Uterus (tissue), 2 donors: ENCODE results near the gene WDR12.

Source experiments
- POLR2A ChIP-seq, 2 donors: fragments of 450-650 bp; IDR thresholded peaks; one replicate each; pipeline ENCODE4 v1.6.1; 2016; ENCODE audit warnings: antibody characterized with exemption in 2 of 2, mild to moderate bottlenecking in 1 of 2, moderate library complexity in 1 of 2
- TF ChIP-seq, protein P1 (sequence below), 4 experiments: fragments of 200-600 bp in 2 of 4; fragments of 450-650 bp in 2 of 4; sonication (generic) in 2 of 4; IDR thresholded peaks; one replicate each; pipeline ENCODE4 v1.5.1; 2016 to 2019; ENCODE audit warnings: antibody characterized with exemption in 4 of 4, mild to moderate bottlenecking in 2 of 4, moderate library complexity in 1 of 4

DNA sequence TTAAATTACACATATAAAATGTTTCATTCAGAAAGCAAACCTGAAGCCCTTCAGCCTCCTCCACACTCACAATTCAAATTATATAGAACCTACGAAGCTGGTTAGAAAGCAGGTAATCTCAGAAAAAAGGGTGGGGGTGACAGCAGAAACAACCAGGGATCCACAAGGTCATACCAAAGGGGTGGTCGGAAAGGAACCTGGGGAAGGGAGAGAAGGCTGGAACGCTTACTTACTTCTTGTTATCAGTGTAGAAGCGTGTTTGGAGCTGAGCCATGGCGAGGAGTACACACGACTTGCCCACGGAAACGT, 316 bp downstream of the WDR12 start:
- no peak for TF ChIP-seq POLR2A (IDR thresholded peaks at IDR 0.05)
- TF ChIP-seq, protein P1, sequence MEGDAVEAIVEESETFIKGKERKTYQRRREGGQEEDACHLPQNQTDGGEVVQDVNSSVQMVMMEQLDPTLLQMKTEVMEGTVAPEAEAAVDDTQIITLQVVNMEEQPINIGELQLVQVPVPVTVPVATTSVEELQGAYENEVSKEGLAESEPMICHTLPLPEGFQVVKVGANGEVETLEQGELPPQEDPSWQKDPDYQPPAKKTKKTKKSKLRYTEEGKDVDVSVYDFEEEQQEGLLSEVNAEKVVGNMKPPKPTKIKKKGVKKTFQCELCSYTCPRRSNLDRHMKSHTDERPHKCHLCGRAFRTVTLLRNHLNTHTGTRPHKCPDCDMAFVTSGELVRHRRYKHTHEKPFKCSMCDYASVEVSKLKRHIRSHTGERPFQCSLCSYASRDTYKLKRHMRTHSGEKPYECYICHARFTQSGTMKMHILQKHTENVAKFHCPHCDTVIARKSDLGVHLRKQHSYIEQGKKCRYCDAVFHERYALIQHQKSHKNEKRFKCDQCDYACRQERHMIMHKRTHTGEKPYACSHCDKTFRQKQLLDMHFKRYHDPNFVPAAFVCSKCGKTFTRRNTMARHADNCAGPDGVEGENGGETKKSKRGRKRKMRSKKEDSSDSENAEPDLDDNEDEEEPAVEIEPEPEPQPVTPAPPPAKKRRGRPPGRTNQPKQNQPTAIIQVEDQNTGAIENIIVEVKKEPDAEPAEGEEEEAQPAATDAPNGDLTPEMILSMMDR (IDR thresholded peaks at IDR 0.05), result no peak
